ENCODE measurements around the gene PRKCD. TPM values are rescaled to one million over a fixed set of nuclear protein-coding genes. Genes with fewer than 3 reads are reported as not detected.
A peak's percentile ranks its signal among the peaks of the same experiment; 100 is the strongest.

PRKCD gene
- total and polyA plus RNA-seq, 2 of the 4 experiments (the other 2 are of a cell fraction), result 4.3 to 19.0 TPM

- CTCF ChIA-PET, result no interaction called here
Measured at GRCh38 chr3:53239800-53240199, 78.8 kb downstream of the PRKCD start.

More at GRCh38 chr3:53239800-53240199, 78.8 kb downstream of the PRKCD start:
- Histone ChIP-seq H2AK5ac (ENCODE audit: low read depth, low read length) (no peak overlapping the region), H3K23ac (ENCODE audit: low read depth, low read length) (no peak overlapping the region), H3K4me1 (ENCODE audit: control insufficient read depth, insufficient read depth, low read length) (peaks cover 42% of the 10 kb centered on the region), H2BK120ac (ENCODE audit: low read depth, low read length) (no peak overlapping the region), H3K18ac (ENCODE audit: low read depth, low read length) (no peak overlapping the region), H3K4ac (ENCODE audit: low read depth, low read length) (no peak overlapping the region), H3K79me1 (ENCODE audit: low read depth in 1 of 2, low read length in 2 of 2) (peaks cover 28 to 88% of the 10 kb centered on the region in 2 experiments), H3K9ac (ENCODE audit: low read depth, low read length) (no peak overlapping the region), H2BK15ac (ENCODE audit: low read depth, low read length) (no peak overlapping the region), H3K14ac (replicated peaks; ENCODE audit: low read depth, low read length) (no peak overlapping the region), H2AFZ (replicated peaks; ENCODE audit: low read length, poor library complexity) (no peak overlapping the region), H2BK20ac (ENCODE audit: low read depth, low read length) (no peak overlapping the region), H3K9me3 (ENCODE audit: control insufficient read depth, insufficient read depth, low read length) (no peaks in the 10 kb centered on the region), H3K36me3 (ENCODE audit: control insufficient read depth, insufficient read depth, low read length) (peaks cover 70% of the 10 kb centered on the region), H3K4me3 (ENCODE audit: insufficient read depth, low read depth, low read length) (no peak overlapping the region), H3K9me1 (ENCODE audit: insufficient read depth, low read length) (peaks cover 36% of the 10 kb centered on the region), H4K8ac (ENCODE audit: low read depth in 2 of 2, low read length in 2 of 2) (no peak overlapping the region), H4K5ac (ENCODE audit: low read depth, low read length) (no peak overlapping the region), H4K91ac (ENCODE audit: insufficient read depth, low read depth, low read length) (no peak overlapping the region), H2AK9ac (replicated peaks; ENCODE audit: low read depth, low read length, poor library complexity) (no peak overlapping the region), H3K27me3 (ENCODE audit: control insufficient read depth, insufficient read depth, low read length) (no peaks in the 10 kb centered on the region), H3K4me2 (ENCODE audit: low read depth, low read length) (no peak overlapping the region), H4K20me1 (ENCODE audit: insufficient read depth, low read length) (peaks cover 61% of the 10 kb centered on the region), H3K27ac (ENCODE audit: insufficient read depth, low read length) (peak overlapping the region; percentile 18; the same call in 1 of the 2 replicates), H2BK5ac (ENCODE audit: low read depth, low read length, poor library complexity, severe bottlenecking) (peak overlapping the region; percentile 24), H3K56ac (ENCODE audit: extremely low read depth, insufficient read depth, low read length) (no peak overlapping the region)
- dilution Hi-C loops (cut with HindIII; ENCODE audit: low sequenced_read_pairs, unreplicated experiment) (no loop called here), intact Hi-C loops (cut with micrococcal nuclease) (loop anchor here (2.0 kb wide), 1 partner anchor 15 kb away; no protein-coding TSS in a partner anchor), in situ Hi-C loops (cut with MboI; ENCODE audit: low sequenced_read_pairs) (no loop called here)
- ATAC-seq (ENCODE audit: low read depth), result no peak
- TF ChIP-seq MXI1 (IDR thresholded peaks at IDR 0.05; ENCODE audit: borderline replicate concordance, low read depth, low read length) (no peak), BHLHE40 (IDR thresholded peaks at IDR 0.05; ENCODE audit: low read depth, low read length) (no peak), POLR2A (IDR thresholded peaks at IDR 0.05; ENCODE audit: low read depth, low read length) (no peak), RFX5 (IDR thresholded peaks at IDR 0.05; ENCODE audit: low read depth, low read length) (no peak), CEBPB (IDR thresholded peaks at IDR 0.05; ENCODE audit: low read depth, low read length) (no peak), MAZ (IDR thresholded peaks at IDR 0.05; ENCODE audit: borderline replicate concordance, low read depth, low read length) (no peak), CTCF (conservative IDR thresholded peaks at IDR 0.05; ENCODE audit: low read depth, low read length) (no peak), NFE2L2 (IDR thresholded peaks at IDR 0.05; ENCODE audit: low read depth, low read length) (no peak), FOS (IDR thresholded peaks at IDR 0.05; ENCODE audit: low read depth, low read length) (no peak), USF2 (IDR thresholded peaks at IDR 0.05; ENCODE audit: low read depth, low read length) (no peak), RAD21 (IDR thresholded peaks at IDR 0.05; ENCODE audit: low read length) (no peak), CHD1 (IDR thresholded peaks at IDR 0.05; ENCODE audit: low read depth, low read length) (no peak), MAFK (IDR thresholded peaks at IDR 0.05; ENCODE audit: low read depth, low read length) (no peak), RCOR1 (IDR thresholded peaks at IDR 0.05; ENCODE audit: insufficient replicate concordance, low read length) (no peak), ELK1 (IDR thresholded peaks at IDR 0.05; ENCODE audit: borderline replicate concordance, low read depth, low read length) (no peak), SMC3 (IDR thresholded peaks at IDR 0.05; ENCODE audit: low read depth, low read length) (no peak)
- BruUV-seq (replicated peaks), result no TSS peak
- WGBS, 2 experiments (ENCODE audit: extremely low coverage in 2 of 2, insufficient read length in 1 of 2), result 85% methylated on average over 2 of the region's 5 CpGs; no CpG with 5 or more reads in 1 of the 2 experiments
- POLR2A ChIA-PET (ENCODE audit: unreplicated experiment), result no interaction called here
- no peak for DNase-seq

Measured in IMR-90 (cell line).